Amniotic epithelial cell (primary cell): ENCODE results near the gene ARHGAP44.
"Not testable (repeated sequence)": the region's sequence is repeated elsewhere in the genome, so short reads cannot be mapped to it uniquely, and the experiment has no call there.

ENCODE experiments used
- DNase-seq: peaks from one replicate; pipeline ENCODE4 v3.0.0-alpha.2; 2010; ENCODE audit warnings: low read depth

ARHGAP44 gene

GRCh38 chr17:12964162-12964561 lies 174.9 kb downstream of the ARHGAP44 start:
- DNase-seq = no peak

DNA sequence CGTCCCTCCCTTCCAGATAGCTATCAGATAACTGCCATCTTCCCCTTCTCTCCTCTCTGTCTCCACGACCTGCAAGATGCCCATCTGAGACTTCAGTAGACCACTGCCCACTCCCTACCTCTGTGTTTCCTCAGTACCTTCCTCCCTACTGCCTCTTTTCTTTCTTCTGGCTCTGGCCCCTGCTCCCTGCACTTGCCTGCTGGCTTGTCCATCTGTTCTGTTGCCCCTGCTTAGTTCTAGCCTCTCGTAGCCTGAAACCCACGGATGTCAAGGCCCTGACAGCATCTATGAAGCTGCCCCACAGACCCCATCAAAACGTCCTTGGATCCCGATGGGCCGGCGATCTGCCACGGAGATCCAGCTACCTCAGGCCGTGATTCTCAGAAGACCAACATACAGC lies 175.5 kb downstream of the ARHGAP44 start:
- no peak for DNase-seq

DNA sequence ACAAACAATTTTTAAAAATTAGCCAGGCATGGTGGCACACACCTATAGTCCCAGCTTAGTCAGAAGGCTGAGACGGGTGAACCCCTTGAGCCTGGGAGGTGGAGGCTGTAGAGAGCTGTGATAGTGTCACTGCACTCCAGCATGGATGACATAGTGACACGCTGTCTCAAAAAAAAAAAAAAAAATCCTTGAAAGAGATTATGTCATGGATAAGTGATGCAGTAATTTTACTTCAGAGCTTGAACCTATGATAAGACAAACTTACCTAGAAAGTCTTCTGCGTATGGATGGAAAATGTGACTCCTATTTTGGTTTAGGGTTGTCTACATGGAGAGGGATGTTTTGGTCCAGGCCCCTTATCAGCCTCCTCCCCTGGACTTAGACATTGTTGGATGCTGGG lies 176.7 kb downstream of the ARHGAP44 start:
- DNase-seq = no peak

DNA sequence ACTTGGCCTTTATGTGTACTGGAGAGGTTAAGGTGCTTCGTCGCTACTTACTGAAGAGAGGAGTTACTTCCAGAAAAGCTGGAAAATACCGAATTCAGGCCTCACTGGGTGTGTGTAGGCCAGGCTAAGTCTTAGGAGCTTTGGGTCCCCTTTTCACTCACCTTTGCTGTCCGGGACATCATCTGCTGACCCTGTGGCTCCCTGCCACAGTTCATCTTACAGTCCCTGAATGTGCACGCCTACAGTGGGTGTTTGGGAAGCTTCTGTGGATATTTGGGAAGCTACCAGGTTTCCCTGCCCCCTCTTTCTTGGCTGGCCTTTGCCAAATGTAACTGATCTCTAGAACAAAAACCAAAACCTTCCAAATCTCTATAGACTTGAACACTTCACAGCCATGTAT lies 177.1 kb downstream of the ARHGAP44 start:
- DNase-seq = no peak

- DNase-seq = no peak
Observed at GRCh38 chr17:12967962-12968361, 178.7 kb downstream of the ARHGAP44 start.

GRCh38 chr17:12973496-12974004 lies 184.3 kb downstream of the ARHGAP44 start:
- no peak for DNase-seq

GRCh38 chr17:12974005-12974531 lies 184.8 kb downstream of the ARHGAP44 start:
- no peak for DNase-seq

DNA sequence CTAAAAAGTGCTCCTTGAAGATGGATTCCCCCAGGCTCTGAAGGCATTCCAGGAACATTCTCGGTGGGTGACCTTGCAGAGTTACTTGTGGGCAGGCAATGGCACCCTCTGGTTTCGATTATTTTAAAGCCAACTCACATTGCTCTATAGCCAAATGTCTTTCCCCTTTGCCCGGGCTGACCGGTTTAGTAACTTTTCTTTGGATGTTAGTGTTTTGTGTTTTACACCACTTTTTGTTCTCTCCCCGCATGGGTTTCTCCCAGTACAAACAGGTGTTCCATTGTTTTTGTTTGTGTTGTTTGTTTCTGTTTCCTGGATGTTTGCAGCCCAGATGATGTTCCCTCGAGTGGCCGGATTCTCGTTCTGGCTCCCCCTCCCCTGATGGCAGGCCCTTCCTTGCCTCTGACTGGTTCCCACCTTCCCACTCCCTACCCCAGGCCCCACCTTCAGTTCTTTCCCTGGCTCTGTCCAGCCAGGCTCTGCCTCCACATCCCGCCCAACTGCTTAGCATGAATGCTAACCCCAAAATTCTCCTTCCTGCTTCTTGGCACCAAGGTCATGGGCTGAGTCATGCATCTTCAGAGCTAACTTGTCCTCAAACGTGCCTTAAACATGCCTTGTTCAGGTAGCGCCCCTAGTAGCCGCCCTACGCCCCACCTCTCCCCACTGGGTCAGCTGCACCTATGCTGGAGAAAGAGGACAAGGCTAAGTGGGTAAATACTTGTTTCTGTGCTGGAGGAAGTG lies 187.9 kb downstream of the ARHGAP44 start:
- DNase-seq = no peak

DNA sequence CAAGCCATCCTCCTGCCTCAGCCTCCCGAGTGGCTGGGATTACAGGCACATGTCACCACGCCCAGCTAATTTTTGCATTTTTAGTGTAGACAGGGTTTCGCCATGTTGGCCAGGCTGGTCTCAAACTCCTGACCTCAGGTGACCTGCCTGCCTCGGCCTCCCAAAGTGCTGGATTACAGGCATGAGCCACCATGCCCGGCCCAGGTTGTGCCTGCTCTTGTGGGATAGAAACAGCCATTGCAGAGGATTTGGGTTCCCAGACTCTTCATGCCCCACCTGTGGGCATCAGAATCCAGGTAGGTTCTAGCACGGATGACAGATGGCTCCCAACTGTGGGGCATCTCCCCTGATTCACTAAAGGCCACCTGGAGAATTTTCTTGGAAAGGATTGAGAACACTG lies 189.5 kb downstream of the ARHGAP44 start:
- DNase-seq = not testable (repeated sequence)

- no peak for DNase-seq
Observed at GRCh38 chr17:12979246-12979645, 189.9 kb downstream of the ARHGAP44 start.

GRCh38 chr17:12979826-12980500 lies 190.7 kb downstream of the ARHGAP44 start:
- DNase-seq = peak; percentile 9

GRCh38 chr17:12982224-12982623 lies 192.9 kb downstream of the ARHGAP44 start:
- DNase-seq = no peak

GRCh38 chr17:12983991-12984884 lies 194.9 kb downstream of the ARHGAP44 start:
- DNase-seq = no peak

DNA sequence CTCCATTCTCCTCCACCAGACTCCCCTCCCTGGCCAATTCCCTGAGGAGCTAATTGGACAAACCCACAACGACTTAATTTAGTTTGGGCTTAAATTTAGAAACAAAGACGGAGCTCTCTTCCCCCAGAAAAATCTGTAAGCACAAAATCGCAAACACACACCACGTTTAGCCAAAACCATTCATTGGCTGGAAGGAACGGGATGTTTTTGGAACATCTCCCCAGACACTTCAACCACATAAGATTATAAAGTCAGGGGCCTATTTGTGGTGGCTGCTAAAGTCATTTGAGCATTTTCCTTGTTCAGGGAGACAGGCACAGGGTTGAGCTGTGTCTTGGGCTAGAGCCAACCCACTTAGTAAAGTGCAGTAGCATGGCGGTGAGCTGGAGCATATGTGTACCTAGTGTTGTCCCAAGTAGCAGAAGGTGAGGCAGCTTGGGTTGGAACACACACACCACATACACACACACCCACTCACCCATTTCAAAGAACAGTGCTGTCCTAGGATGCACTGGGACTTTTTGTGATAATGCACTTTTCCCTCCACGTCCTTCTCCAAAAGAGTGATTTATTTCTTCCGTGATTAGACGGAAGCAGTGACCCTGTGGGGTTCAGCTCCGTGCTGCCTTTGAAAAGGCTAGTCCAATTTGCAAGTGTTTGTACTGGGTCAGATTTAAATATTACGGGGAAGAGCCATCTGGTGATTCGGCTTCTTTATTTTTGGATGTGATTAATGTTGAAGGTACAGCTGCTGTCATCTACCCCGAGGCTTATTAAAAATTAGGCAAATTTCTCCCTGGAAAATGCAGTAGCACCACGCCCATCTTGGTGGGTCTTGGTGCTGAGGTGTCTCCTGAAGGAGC lies 196.4 kb downstream of the ARHGAP44 start:
- no peak for DNase-seq

DNA sequence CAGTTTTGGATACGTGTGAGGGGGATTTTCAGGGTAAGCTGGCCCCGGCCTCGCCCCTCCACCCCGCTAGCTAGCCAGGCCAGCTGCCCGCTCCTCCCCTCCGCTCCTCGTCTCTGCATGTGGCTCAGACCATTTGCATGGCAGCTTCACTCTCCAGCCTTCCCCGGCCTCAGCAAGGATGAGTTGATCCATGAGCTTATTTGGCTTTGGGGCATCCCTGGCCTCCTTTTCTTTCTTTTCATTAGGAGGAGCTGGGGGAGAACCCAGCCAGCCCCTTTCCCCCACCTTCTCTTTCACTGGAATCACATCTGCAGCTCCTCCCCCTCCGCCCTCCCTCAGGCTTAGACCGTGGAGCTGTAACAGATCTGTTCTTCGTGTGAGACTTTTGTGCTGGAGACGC lies 197.8 kb downstream of the ARHGAP44 start:
- no peak for DNase-seq

DNA sequence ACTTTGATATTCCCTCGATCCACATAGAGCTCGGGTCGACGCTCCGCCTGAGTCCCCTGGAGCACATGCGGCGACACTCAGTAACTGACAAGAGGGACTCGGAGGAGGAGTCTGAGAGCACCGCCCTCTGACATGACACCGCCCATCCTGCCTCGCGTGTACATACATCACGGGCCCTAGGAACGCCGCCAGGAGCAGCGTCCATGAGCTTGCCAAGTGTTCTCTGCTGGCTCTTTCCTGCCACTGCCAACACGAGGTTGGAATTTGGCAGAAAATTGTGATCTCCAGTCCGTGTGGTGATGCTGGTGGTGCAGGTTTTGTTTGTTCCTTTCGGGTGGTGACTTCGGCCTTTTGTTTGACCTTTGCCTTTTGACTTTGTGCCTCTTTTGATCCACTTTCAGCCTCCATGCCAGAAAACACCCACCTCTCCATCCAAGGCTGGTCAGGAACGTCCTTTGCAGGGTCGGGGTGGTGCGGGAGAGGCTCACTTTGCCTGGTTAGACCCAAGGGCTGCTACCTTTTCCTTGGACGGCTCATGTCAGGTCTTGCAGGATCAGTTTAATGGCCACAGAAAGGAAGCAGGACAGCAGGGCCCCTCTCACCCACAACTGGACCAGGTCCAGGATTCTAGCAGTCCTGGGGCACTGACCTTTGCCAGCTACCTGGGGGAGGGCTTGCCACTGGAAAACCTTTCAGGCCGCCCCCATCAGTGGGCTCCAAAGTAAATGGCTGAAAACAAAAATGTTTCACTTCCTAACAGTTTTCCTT lies 200.9 kb downstream of the ARHGAP44 start:
- no peak for DNase-seq

GRCh38 chr17:12990926-12991325 lies 201.6 kb downstream of the ARHGAP44 start:
- no peak for DNase-seq

- no peak for DNase-seq
Observed at GRCh38 chr17:12992676-12993075, 203.4 kb downstream of the ARHGAP44 start.

GRCh38 chr17:12993631-12994030 lies 204.3 kb downstream of the ARHGAP44 start:
- DNase-seq = no peak

DNA sequence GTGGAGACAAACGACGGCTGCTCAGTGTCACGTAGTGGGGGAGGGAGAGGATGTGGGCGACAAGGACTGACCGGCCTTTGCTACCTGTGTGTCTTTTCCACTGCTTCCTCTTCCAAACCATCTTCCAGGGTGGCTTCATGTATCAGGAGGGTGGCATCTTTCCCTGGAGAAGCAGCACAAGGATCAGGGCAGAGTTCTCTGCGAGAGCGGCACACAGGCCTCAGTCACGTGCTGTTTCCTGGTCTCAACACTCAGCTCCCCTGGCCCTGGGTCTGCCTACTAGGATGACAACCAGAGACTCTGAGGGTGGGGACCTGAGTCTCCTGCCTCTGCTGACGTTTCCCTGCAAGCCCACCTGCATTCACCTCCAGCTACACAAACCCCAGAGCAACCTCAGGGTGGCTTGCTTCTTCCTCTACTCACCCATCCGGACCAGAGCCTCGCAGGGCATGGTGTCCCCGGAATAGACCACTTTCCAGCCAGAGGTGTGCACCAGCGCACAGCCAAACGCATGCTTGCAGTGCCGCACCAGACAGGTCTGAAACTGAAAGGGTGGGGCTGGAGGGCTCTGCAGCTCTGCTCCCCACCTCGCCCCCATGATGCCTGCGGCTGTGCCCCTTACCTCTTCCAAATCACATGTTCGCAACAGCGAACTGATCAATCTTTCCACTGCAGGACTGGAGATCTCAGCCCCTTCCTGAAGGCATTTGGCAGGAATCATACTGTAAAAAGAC lies 205.2 kb downstream of the ARHGAP44 start:
- no peak for DNase-seq
